Gastroesophageal sphincter (tissue), 4 donors: Measurements from ENCODE around the gene IPCEF1. TPM values are rescaled to one million over a fixed set of nuclear protein-coding genes. Genes with fewer than 3 reads are reported as not detected.
"Not testable (repeated sequence)": the region's sequence is repeated elsewhere in the genome, so short reads cannot be mapped to it uniquely, and the experiment has no call there.

Source experiments
- ATAC-seq: fragments of 150-250 bp; one replicate; pipeline ENCODE4 v1.9.1; 2016; ENCODE audit warnings: mild to moderate bottlenecking, moderate library complexity
- H3K27ac ChIP-seq, 4 donors: fragments of 200-600 bp; sonication (generic) in 3 of 4; 1 replicate in 3 of 4; 2 replicates in 1 of 4; pipeline ENCODE4 v1.5.1; 2016 to 2019
- H3K27me3 ChIP-seq: fragments of 200-600 bp; sonication (generic); one replicate; pipeline ENCODE4 v1.5.1; 2019
- H3K36me3 ChIP-seq, 2 donors: fragments of 200-600 bp; sonication (generic); one replicate each; pipeline ENCODE4 v1.5.1; 2019; ENCODE audit warnings: control low read depth in 1 of 2
- H3K4me1 ChIP-seq, 3 donors: fragments of 200-600 bp; sonication (generic); 1 replicate in 2 of 3; 2 replicates in 1 of 3; pipeline ENCODE4 v1.5.1; 2016 to 2019; ENCODE audit warnings: control low read depth in 2 of 3
- H3K4me3 ChIP-seq, 2 donors: fragments of 200-600 bp; sonication (generic); one replicate each; pipeline ENCODE4 v1.5.1; 2019; ENCODE audit warnings: mild to moderate bottlenecking in 1 of 2, moderate library complexity in 1 of 2
- H3K9me3 ChIP-seq, 3 donors: fragments of 200-600 bp; sonication (generic); one replicate each; pipeline ENCODE4 v1.5.1; 2017 to 2019; ENCODE audit warnings: control low read depth in 2 of 3
- CTCF ChIP-seq, 4 experiments: fragments of 200-600 bp in 2 of 4; fragments of 450-650 bp in 2 of 4; sonication (generic) in 1 of 4; IDR thresholded peaks; one replicate each; pipeline ENCODE4 v1.5.1; 2017 to 2019; ENCODE audit warnings: antibody characterized with exemption in 4 of 4, mild to moderate bottlenecking in 2 of 4, moderate library complexity in 2 of 4
- EP300 ChIP-seq: sonication (generic); formaldehyde crosslinking; IDR thresholded peaks from one replicate; pipeline ENCODE4 v1.6.1; 2017; ENCODE audit warnings: antibody characterized with exemption, mild to moderate bottlenecking
- POLR2A ChIP-seq, 2 donors: fragments of 450-650 bp; IDR thresholded peaks; one replicate each; pipeline ENCODE4 v1.6.1; 2017; ENCODE audit warnings: antibody characterized with exemption in 2 of 2, mild to moderate bottlenecking in 2 of 2, moderate library complexity in 1 of 2
- POLR2AphosphoS5 ChIP-seq: sonication (generic); formaldehyde crosslinking; IDR thresholded peaks from one replicate; pipeline ENCODE4 v1.6.1; 2017; ENCODE audit warnings: antibody characterized with exemption
- WGBS, 2 donors: methylation state at CpG; one replicate each; pipeline ENCODE4 v1.1.5; 2018; ENCODE audit warnings: low coverage in 1 of 2; 5-methylcytosine and 5-hydroxymethylcytosine counted together
- total RNA-seq, 4 donors: library from RNA; depleted of rRNA; stranded (reverse); fragments of >200 nt; gene quantifications; one replicate each; pipeline ENCODE4 v1.1.0, GENCODE V29; 2016

The IPCEF1 gene
- total RNA-seq, 4 donors from 2014 or later = 0.27 to 7.3 (median 1.2) TPM

GRCh38 chr6:154306696-154307095, 49.9 kb downstream of the IPCEF1 start:
- no peak for ATAC-seq
- H3K27me3 ChIP-seq = no peaks in the 10 kb centered on the region
- H3K4me3 ChIP-seq = no peak overlapping the region
- TF ChIP-seq EP300 (no peak), CTCF (IDR thresholded peaks at IDR 0.05) (no peak), POLR2A (IDR thresholded peaks at IDR 0.05) (no peak), POLR2AphosphoS5 (no peak)
- no peaks in the 10 kb centered on the region for H3K36me3 ChIP-seq
- no peaks in the 10 kb centered on the region for H3K4me1 ChIP-seq
- WGBS, 2 donors = 96% methylated on average over 3 to 4 of the region's 4 CpGs
- H3K9me3 ChIP-seq = no peaks in the 10 kb centered on the region
- H3K27ac ChIP-seq = no peak overlapping the region

DNA sequence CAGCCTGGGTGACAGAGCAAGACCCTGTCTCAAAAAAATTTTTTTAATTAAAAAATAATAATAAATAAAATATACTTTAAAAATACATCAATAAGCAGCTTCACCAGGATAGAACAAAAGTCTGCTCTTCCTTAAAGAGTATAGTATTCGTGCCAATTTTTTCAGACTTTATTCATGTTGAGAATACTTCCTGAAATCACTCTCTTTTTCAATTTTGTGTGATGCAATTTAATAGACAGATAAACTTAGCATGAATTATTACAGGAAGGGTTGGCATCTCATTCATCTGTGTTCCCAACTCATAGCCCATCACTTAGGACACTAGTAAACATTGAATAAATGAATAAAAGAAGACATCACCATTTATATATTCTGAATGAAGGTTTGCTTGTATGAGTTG, 52.4 kb downstream of the IPCEF1 start:
- no peak overlapping the region for H3K27ac ChIP-seq
- 71 to 78% methylated on average over 1 of the region's 1 CpG for WGBS, 2 donors
- H3K36me3 ChIP-seq = no peaks in the 10 kb centered on the region
- H3K4me1 ChIP-seq = no peaks in the 10 kb centered on the region
- no peaks in the 10 kb centered on the region for H3K9me3 ChIP-seq
- no peak overlapping the region for H3K4me3 ChIP-seq
- ATAC-seq = no peak
- TF ChIP-seq POLR2A (IDR thresholded peaks at IDR 0.05) (no peak), EP300 (no peak), CTCF (IDR thresholded peaks at IDR 0.05) (no peak), POLR2AphosphoS5 (no peak)
- H3K27me3 ChIP-seq = no peaks in the 10 kb centered on the region

DNA sequence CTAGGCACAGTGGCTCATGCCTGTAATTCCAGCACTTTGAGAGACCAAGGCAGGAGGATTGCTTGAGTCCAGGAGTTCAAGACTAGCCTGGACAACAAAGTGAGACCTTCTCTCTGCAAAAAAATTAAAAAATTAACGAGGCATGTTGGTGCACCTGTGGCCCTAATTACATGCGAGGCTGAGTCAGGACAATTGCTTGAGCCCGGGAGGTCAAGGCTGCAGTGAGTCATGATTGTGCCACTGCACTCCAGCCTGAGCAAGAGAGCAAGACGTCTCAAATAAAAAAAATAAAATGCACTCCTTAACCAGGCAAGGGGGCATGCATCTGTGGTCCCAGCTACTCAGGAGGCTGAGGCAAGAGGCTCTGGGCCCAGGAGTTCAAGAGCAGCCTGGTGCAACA, 53.0 kb downstream of the IPCEF1 start:
- H3K27me3 ChIP-seq, H3K27ac ChIP-seq, H3K9me3 ChIP-seq, H3K4me3 ChIP-seq, ATAC-seq, H3K4me1 ChIP-seq, H3K36me3 ChIP-seq: not testable (repeated sequence)
- WGBS, 2 donors = 64 to 88% methylated on average over 3 to 4 of the region's 4 CpGs

GRCh38 chr6:154301839-154302752, 54.5 kb downstream of the IPCEF1 start:
- Histone ChIP-seq H3K9me3 (no peaks in the 10 kb centered on the region), H3K4me1 (peaks cover 0 to 9% (median 0%) of the 10 kb centered on the region in 3 donors), H3K27ac (no peak overlapping the region), H3K27me3 (no peaks in the 10 kb centered on the region), H3K36me3 (no peaks in the 10 kb centered on the region), H3K4me3 (no peak overlapping the region)
- no peak for TF ChIP-seq CTCF (IDR thresholded peaks at IDR 0.05)
- TF ChIP-seq POLR2AphosphoS5 = no peak
- no peak for TF ChIP-seq POLR2A (IDR thresholded peaks at IDR 0.05)
- no peak for TF ChIP-seq EP300
- ATAC-seq = no peak
- 78 to 79% methylated on average over 6 of the region's 10 CpGs for WGBS, 2 donors

DNA sequence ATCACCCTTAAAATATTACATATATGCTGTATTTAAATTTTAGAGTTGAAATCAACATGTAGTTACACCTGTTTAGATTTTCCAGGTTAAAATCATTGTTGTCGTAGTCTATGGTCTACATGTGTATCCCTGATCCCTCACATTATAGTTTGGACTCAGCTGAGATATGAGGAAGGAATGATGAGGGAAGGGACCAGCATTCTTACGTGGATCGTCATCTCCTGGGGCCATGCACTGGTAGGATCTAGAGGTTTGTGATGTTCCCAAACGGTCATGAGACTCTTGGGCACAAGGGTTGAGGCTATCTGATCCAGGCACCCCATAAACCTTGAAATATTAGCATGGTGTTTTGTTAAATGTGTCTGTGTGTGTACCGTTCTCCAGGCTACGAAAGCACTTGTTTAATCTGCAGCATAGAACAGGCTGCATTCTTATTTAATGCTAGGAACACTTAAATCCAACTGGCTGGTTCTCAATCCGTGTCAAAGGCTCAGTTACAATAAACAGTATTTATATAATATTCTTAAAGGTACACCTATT, 55.4 kb downstream of the IPCEF1 start:
- no peak for ATAC-seq
- no peak for TF ChIP-seq CTCF (IDR thresholded peaks at IDR 0.05)
- no peak for TF ChIP-seq EP300
- TF ChIP-seq POLR2A (IDR thresholded peaks at IDR 0.05) = no peak
- no peak for TF ChIP-seq POLR2AphosphoS5
- WGBS, 2 donors = 61 to 70% methylated on average over 7 of the region's 7 CpGs

More for the DNA sequence above, 55.4 kb downstream of the IPCEF1 start:
- Histone ChIP-seq H3K4me3 (no peak overlapping the region), H3K9me3 (no peaks in the 10 kb centered on the region), H3K36me3 (no peaks in the 10 kb centered on the region), H3K27ac (no peak overlapping the region), H3K4me1 (peaks cover 0 to 9% (median 0%) of the 10 kb centered on the region in 3 donors), H3K27me3 (no peaks in the 10 kb centered on the region)
